Esophagus muscularis mucosa (tissue), 4 donors: Measurements from ENCODE around the gene ANKRD39. TPM values are rescaled to one million over a fixed set of nuclear protein-coding genes. Genes with fewer than 3 reads are reported as not detected.

Source experiments
- DNase-seq: peaks from one replicate; pipeline ENCODE4 v3.0.0-alpha.2; 2017; ENCODE audit errors: extremely low spot score
- H3K27ac ChIP-seq, 4 donors: fragments of 200-600 bp; sonication (generic); replicated peaks in 1 of 4; 1 replicate in 3 of 4; 2 replicates in 1 of 4; pipeline ENCODE4 v1.5.1; 2016 to 2019; ENCODE audit warnings: mild to moderate bottlenecking in 1 of 4
- H3K27me3 ChIP-seq, 4 donors: fragments of 200-600 bp; sonication (generic); one replicate each; pipeline versions ENCODE4 v1.5.1 to v1.6.0; 2016 to 2019
- H3K36me3 ChIP-seq, 4 donors: fragments of 200-600 bp; sonication (generic); one replicate each; pipeline ENCODE4 v1.5.1; 2016 to 2019
- H3K4me1 ChIP-seq, 4 donors: fragments of 200-600 bp; sonication (generic); one replicate each; pipeline ENCODE4 v1.5.1; 2016 to 2019
- H3K4me3 ChIP-seq, 4 donors: fragments of 200-600 bp; sonication (generic); 1 replicate in 2 of 4; 2 replicates in 2 of 4; pipeline ENCODE4 v1.5.1; 2016 to 2019; ENCODE audit warnings: mild to moderate bottlenecking in 4 of 4, moderate library complexity in 1 of 4
- H3K9me3 ChIP-seq, 4 donors: fragments of 200-600 bp; sonication (generic); 1 replicate in 3 of 4; 2 replicates in 1 of 4; pipeline ENCODE4 v1.5.1; 2016 to 2019
- CTCF ChIP-seq, 3 experiments: fragments of 200-600 bp in 2 of 3; fragments of 450-650 bp in 1 of 3; sonication (generic) in 2 of 3; IDR thresholded peaks; one replicate each; pipeline ENCODE4 v1.5.1; 2017 to 2019; ENCODE audit warnings: antibody characterized with exemption in 3 of 3, mild to moderate bottlenecking in 2 of 3, moderate library complexity in 1 of 3
- EP300 ChIP-seq: sonication (generic); formaldehyde crosslinking; IDR thresholded peaks from one replicate; pipeline ENCODE4 v1.6.1; 2017; ENCODE audit warnings: antibody characterized with exemption
- POLR2A ChIP-seq: fragments of 450-650 bp; IDR thresholded peaks from one replicate; pipeline ENCODE4 v1.6.1; 2017; ENCODE audit warnings: antibody characterized with exemption, moderate library complexity, mild to moderate bottlenecking, low read depth
- POLR2AphosphoS5 ChIP-seq, 2 donors: sonication (generic); formaldehyde crosslinking; IDR thresholded peaks; one replicate each; pipeline ENCODE4 v1.6.1; 2017; ENCODE audit warnings: antibody characterized with exemption in 2 of 2
- WGBS: methylation state at CpG from one replicate; pipeline ENCODE4 v1.1.5; 2018; 5-methylcytosine and 5-hydroxymethylcytosine counted together
- intact Hi-C: fragments of 100-400 bp; cut with DNase I; formaldehyde crosslinking; loops from one replicate; pipeline ENCODE4 v1.15.1; 2023
- total RNA-seq, 4 donors: library from RNA; depleted of rRNA; stranded (reverse); fragments of >200 nt; gene quantifications; one replicate each; pipeline versions ENCODE4 v1.1.0 to v1.2.1, GENCODE V29; 2016

Gene ANKRD39
- total RNA-seq, 4 donors from 2014 or later = 12.4 to 17.2 (median 14.7) TPM

GRCh38 chr2:96887493-96888012 is 29.7 kb upstream of the ANKRD39 start:
- no peak for DNase-seq
- WGBS = 35% methylated on average over 18 of the region's 18 CpGs
- Histone ChIP-seq H3K36me3 (no peaks in the 10 kb centered on the region), H3K27me3 (no peaks in the 10 kb centered on the region), H3K4me1 (peaks cover 41 to 66% (median 63%) of the 10 kb centered on the region in 4 donors), H3K4me3 (peak overlapping the region; percentile 29 to 46 (median 36)), H3K27ac (peak overlapping the region; percentile 78 to 89 (median 84)), H3K9me3 (no peaks in the 10 kb centered on the region)
- intact Hi-C loops = no loop called here
- TF ChIP-seq CTCF (IDR thresholded peaks at IDR 0.05) (no peak), POLR2AphosphoS5 (IDR thresholded peaks at IDR 0.05) (peak; percentile 62 to 81), EP300 (no peak)

- Histone ChIP-seq H3K27ac (peak overlapping the region; percentile 78 to 89 (median 84)), H3K36me3 (no peaks in the 10 kb centered on the region), H3K9me3 (no peaks in the 10 kb centered on the region), H3K27me3 (no peaks in the 10 kb centered on the region), H3K4me3 (no peak overlapping the region), H3K4me1 (peaks cover 30 to 50% (median 45%) of the 10 kb centered on the region in 4 donors)
- intact Hi-C loops = no loop called here
- no peak for DNase-seq
- 86% methylated on average over 16 of the region's 23 CpGs for WGBS
- no peak for TF ChIP-seq POLR2A
- no peak for TF ChIP-seq CTCF (IDR thresholded peaks at IDR 0.05)
- TF ChIP-seq POLR2AphosphoS5 (IDR thresholded peaks at IDR 0.05) = no peak
- no peak for TF ChIP-seq EP300
These were observed 27.9 kb upstream of the ANKRD39 start for GRCh38 chr2:96885432-96886347.

- Histone ChIP-seq H3K4me1 (peaks cover 24 to 38% (median 37%) of the 10 kb centered on the region in 4 donors), H3K4me3 (no peak overlapping the region), H3K36me3 (no peaks in the 10 kb centered on the region), H3K27me3 (no peaks in the 10 kb centered on the region), H3K27ac (no peak overlapping the region), H3K9me3 (no peaks in the 10 kb centered on the region)
- TF ChIP-seq EP300 (no peak), POLR2AphosphoS5 (IDR thresholded peaks at IDR 0.05) (no peak), CTCF (IDR thresholded peaks at IDR 0.05) (no peak), POLR2A (no peak)
- intact Hi-C loops = no loop called here
- 71% methylated on average over 8 of the region's 19 CpGs for WGBS
- DNase-seq = no peak
These were observed 26.7 kb upstream of the ANKRD39 start for GRCh38 chr2:96884299-96885094.

GRCh38 chr2:96883306-96883705 is 25.5 kb upstream of the ANKRD39 start:
- Histone ChIP-seq H3K27ac (no peak overlapping the region), H3K27me3 (no peaks in the 10 kb centered on the region), H3K4me3 (no peak overlapping the region), H3K36me3 (no peaks in the 10 kb centered on the region), H3K4me1 (peaks cover 17 to 28% (median 26%) of the 10 kb centered on the region in 4 donors), H3K9me3 (no peaks in the 10 kb centered on the region)
- TF ChIP-seq CTCF (IDR thresholded peaks at IDR 0.05) (no peak), POLR2A (no peak), EP300 (no peak), POLR2AphosphoS5 (IDR thresholded peaks at IDR 0.05) (no peak)
- no peak for DNase-seq
- 96% methylated on average over 4 of the region's 9 CpGs for WGBS
- intact Hi-C loops = no loop called here
